Head of caudate nucleus (tissue), 42 donors: ENCODE results near the gene GPRC5C.
"Not testable (repeated sequence)": the region's sequence is repeated elsewhere in the genome, so short reads cannot be mapped to it uniquely, and the experiment has no call there.

ENCODE experiments used
- DNase-seq, 42 donors: peaks; one replicate each; pipeline versions ENCODE4 v3.0.0 to v3.0.0-alpha.2; 2020 to 2021; ENCODE audit warnings: mixed read lengths in 7 of 42
- intact Hi-C: fragments of 100-400 bp; cut with DNase I; formaldehyde crosslinking; loops from one replicate; pipeline ENCODE4 v1.15.0; 2022

The GPRC5C gene

DNA sequence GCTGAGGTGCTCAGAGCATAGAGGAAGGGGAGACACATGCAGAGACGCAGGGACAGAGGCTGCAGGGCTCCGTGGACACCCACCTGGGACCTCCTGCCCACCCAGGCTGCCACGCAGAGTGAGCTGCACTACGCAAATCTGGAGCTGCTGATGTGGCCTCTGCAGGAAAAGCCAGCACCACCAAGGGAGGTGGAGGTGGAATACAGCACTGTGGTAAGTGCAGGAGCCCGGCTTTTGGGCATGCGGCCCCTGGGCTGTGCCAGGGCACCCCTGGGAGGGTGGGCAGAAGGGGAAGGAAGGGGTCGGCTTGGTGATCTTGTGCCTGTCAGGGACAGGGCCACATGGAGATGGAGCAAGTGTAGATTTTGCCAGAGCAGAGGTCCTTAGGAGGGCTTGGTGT, 49.7 kb downstream of the GPRC5C start:
- peak in 1 of 42 donors; percentile 9 for DNase-seq
- intact Hi-C loops, result no loop called here

DNA sequence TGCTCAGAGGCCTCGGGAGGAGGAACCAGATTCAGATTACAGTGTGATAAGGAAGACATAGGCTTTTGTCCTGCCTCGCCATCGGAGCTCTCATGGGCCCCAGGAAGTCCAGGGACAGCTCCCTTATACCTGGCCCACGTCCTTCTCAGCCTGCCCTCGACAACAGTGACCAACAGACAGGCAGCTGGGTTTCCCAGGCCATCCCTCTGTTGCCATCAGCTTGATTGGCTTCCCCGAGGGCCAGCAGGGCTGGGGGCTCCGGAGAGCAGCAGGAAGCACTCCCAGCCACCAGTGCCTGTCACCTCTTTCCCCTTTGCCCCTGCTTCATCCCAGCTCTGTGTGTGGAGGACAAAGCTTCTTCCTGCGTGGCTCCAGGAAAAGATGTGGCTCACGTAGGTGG, 52.2 kb downstream of the GPRC5C start:
- intact Hi-C loops, result no loop called here
- no peak for DNase-seq

DNA sequence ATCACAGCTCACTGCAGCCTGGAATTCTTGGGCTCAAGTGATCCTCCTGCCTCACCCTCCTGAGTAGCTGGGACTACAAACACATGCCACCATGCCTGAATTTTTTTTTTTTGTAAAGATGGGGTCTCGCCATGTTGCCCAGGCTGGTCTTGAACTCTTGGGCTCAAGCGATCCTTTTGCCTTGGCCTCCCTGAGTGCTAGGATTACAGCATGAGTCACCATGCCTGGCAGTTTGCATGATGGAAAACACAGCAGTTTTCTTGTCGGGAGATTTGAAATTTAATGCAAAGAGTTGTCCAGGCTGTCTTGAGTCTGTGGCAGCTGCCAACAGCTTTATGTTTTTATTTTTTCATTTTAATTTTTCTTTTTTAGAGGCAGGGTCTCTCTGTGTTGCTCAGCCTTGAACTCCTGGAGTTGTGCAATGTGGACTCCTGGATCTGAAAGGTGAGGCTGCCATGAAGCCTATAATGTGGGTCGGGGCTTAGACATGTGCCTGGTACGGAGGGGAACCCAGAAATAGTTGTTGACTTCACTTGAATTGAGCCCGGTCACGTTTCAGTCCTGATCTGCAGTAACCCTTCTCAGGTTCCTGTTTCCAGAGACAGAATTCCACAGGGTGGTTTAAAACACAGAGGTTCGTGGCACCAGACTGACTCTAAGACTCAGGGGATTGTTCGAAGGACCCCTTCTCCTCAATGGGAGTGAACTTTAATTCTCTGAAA, 53.3 kb downstream of the GPRC5C start:
- peak in 1 of 42 donors; percentile 16 for DNase-seq
- intact Hi-C loops, result no loop called here

DNA sequence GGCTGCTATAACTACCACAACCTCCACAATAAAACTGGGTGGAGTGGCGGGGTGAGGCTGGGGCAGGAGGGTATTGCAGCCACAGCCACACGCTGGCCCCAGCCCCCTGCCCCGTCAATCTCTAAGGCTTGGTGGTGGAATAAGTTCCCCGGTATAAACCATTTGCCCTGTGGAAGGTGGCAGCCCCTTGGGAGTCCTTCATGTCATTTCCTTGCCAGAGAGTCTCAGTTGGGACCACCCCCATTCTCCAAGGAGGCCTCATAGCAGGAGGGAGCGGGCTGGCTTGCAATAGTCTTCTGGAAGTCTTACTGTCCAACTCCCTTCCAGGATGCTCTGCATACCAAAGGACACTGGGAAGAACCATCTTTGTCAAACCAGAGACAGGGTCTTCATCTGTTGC, 54.0 kb downstream of the GPRC5C start:
- intact Hi-C loops, result no loop called here
- DNase-seq, result peak in 1 of 42 donors; percentile 16

DNA sequence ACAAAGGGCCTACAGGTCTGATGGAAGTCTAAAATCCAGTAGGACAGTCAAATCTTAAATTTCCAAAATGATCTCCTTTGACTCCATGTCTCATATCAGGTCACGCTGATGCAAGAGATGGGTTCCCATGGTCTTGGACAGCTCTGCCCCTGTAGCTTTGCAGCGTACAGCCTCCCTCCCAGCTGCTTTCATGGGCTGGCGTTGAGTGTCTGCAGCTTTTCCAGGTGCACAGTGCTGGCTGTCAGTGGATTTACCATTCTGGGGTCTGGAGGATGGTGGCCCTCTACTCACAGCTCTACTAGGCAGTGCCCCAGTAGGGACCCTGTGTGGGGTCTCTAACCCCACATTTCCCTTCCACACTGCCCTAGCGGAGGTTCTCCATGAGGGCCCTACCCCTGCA, 56.4 kb downstream of the GPRC5C start:
- peak in 2 of 42 donors; percentile 0 to 30 for DNase-seq
- intact Hi-C loops, result not testable (repeated sequence)

DNA sequence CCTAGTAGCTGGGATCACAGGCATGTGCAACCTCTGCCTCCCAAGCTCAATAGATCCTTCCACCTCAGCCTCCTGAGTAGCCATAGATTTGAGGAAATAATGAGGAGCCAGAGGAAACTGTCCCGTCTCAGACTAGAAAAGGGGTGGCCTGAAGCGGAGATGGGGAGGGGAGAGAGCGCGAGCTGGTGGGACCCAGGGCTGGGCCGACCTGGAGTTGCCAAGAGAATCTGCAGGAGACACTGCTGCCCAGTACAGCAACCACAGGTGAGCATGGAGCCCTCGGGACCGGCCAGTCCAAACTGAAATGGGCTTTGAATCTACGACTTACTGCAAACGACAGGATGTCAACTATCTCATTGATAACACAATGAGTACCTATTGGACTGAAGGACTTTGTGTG, 58.8 kb downstream of the GPRC5C start:
- intact Hi-C loops, result no loop called here
- DNase-seq, result peak in 1 of 42 donors; percentile 8

DNA sequence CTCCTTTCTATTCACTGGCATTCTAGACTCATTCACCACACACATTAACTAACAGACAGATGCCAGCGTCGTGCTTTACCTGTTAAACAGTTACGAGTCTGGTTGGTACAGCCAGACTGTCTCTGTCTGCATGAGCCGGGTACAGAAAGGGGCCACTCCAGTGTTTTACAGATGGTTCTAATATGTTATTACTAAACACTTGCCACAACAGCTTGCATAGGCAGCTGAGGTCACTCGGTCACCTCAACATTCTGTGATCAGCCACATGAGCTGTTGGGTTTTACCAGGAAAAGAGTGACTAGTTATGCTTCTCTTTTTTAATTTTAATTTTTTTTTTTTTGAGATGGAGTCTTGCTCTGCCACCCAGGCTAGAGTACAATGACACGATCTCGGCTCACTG, 59.7 kb downstream of the GPRC5C start:
- intact Hi-C loops, result no loop called here
- DNase-seq, result peak in 2 of 42 donors; percentile 10 to 15

DNA sequence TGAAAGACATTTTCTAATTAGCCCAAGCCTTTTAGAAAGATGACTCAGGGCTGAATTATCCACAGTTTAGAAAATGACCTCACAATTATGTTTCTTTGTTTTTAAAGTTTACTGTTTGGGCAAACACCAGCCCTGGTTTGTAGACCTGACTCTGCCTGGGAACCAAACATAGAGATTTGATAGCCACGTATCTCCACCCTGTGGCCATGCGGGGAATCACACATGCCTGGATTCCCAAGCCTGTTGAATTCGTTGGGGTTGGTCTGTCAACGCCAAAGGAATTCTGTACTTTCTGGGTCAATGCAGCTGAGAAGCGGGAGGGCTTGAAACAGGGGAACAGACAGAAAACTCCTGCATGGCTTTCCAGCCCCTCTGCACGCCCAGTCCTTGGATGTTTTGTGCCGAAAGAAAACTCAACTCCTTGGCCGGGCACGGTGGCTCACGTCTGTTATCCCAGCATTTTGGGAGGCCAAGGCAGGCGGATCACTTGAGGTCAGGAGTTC, 61.5 kb downstream of the GPRC5C start:
- intact Hi-C loops, result no loop called here
- peak; percentile 53 to 91 (median 78) for DNase-seq
